ENCODE results near the gene KCNC3.

DNA sequence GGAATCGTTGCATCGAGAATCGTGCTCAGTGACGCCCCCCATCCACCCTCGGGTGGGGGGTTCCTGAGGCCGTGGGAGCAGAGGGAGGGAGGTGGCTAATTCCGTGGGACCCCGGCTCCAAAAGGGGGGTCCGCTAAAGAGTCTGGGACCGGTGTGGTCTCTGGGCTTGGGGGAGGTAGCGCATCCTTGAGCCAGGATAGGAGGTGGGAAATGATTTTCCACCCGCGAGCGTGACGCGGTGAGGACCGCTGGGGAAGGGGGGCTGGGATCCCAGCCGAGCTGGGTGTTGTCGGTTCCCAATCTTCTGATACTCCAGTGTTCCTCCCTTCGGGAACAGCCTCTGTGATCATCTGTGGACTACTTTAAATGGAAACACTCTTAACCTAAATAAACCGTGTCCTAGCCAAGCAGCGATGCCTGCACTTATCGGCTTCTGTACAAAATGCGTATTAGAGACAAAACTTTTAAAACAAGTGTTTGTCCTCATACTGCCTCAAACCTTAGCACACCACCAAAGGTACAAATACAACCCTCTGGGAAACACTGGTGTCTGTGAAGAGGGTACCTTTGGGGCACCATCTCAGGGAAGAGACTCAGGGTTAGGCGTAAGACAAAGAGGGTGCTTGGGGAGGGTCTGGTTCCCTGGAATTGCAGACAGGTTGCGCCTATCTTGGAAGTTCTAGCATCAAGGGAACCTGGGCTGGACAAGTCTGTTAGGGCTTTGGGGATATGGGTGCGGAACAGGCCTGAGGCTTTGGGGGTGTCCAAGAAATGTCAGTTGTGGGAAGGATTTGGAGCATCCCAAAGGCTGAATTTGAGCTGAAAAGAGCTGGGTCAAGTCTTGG is 16.0 kb downstream of the KCNC3 start:
- no peak for TF ChIP-seq CEBPB (IDR thresholded peaks at IDR 0.05)
- no peak for TF ChIP-seq FOSB (CRISPR knock-in tag; IDR thresholded peaks at IDR 0.05)
- TF ChIP-seq, protein P1, sequence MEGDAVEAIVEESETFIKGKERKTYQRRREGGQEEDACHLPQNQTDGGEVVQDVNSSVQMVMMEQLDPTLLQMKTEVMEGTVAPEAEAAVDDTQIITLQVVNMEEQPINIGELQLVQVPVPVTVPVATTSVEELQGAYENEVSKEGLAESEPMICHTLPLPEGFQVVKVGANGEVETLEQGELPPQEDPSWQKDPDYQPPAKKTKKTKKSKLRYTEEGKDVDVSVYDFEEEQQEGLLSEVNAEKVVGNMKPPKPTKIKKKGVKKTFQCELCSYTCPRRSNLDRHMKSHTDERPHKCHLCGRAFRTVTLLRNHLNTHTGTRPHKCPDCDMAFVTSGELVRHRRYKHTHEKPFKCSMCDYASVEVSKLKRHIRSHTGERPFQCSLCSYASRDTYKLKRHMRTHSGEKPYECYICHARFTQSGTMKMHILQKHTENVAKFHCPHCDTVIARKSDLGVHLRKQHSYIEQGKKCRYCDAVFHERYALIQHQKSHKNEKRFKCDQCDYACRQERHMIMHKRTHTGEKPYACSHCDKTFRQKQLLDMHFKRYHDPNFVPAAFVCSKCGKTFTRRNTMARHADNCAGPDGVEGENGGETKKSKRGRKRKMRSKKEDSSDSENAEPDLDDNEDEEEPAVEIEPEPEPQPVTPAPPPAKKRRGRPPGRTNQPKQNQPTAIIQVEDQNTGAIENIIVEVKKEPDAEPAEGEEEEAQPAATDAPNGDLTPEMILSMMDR (IDR thresholded peaks at IDR 0.05): no peak
- no peak for TF ChIP-seq NFE2L2 (conservative IDR thresholded peaks at IDR 0.05; ENCODE audit: low read length)

All from A549 (cell line).